Measurements from ENCODE around the gene FBXL7. TPM values are rescaled to one million over a fixed set of nuclear protein-coding genes. Genes with fewer than 3 reads are reported as not detected.
A peak's percentile ranks its signal among the peaks of the same experiment; 100 is the strongest.

The FBXL7 gene
- total RNA-seq, 1 donor from 2014 or later, result 70.7 TPM

DNA sequence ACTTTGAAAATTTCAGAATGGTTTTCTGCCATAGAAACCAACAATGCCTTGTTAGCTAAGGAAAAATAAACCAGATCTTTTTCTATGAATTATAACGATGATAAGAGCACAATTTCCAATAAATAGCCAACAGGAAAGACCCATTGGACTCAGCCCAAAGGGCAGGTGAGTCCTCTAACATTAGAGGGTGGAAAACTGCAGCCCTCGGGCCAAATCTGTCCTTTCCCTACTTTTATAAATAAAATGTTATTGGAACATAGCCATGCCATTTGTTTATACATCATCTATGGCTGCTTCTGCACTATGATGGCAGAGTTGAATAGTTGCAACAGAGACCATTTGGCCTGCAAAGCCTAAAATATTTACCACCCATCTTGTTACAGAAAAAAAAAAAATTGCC, 296.1 kb downstream of the FBXL7 start:
- H3K4me3 Mint-ChIP-seq, result no peak overlapping the region
- H3K9me3 Mint-ChIP-seq, result no peaks in the 10 kb centered on the region
- no peaks in the 10 kb centered on the region for H3K27me3 Mint-ChIP-seq (ENCODE audit: low read depth)
- TF ChIP-seq, protein P1, sequence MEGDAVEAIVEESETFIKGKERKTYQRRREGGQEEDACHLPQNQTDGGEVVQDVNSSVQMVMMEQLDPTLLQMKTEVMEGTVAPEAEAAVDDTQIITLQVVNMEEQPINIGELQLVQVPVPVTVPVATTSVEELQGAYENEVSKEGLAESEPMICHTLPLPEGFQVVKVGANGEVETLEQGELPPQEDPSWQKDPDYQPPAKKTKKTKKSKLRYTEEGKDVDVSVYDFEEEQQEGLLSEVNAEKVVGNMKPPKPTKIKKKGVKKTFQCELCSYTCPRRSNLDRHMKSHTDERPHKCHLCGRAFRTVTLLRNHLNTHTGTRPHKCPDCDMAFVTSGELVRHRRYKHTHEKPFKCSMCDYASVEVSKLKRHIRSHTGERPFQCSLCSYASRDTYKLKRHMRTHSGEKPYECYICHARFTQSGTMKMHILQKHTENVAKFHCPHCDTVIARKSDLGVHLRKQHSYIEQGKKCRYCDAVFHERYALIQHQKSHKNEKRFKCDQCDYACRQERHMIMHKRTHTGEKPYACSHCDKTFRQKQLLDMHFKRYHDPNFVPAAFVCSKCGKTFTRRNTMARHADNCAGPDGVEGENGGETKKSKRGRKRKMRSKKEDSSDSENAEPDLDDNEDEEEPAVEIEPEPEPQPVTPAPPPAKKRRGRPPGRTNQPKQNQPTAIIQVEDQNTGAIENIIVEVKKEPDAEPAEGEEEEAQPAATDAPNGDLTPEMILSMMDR (IDR thresholded peaks at IDR 0.05; ENCODE audit: unreplicated experiment), result no peak
- H3K4me1 Mint-ChIP-seq, result peaks cover 35% of the 10 kb centered on the region
- no peak for DNase-seq (ENCODE audit: low spot score in 2 of 2, unreplicated experiment in 2 of 2)
- H3K36me3 Mint-ChIP-seq, result peaks cover 2% of the 10 kb centered on the region
- H3K27ac Mint-ChIP-seq, result no peak overlapping the region

DNA sequence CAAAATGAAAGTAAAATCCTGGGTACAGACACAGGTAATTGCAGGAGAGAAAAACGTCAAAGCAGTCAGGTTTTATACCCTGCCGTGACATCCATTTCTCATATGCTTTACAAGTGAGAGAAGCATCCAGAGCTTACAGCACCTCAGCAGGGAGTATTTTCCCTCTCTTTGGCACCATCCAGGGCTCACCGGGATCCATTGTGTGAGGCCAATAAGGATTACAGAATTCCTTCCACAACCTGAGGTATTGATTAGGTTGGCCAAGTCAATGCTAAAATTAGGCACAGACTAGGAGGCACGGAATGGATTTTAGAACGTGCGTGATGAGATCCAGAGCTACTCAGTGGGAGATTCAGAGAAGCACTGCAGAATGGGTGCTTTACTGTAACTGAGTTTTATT, 296.6 kb downstream of the FBXL7 start:
- Mint-ChIP-seq H3K36me3 (peaks cover 2% of the 10 kb centered on the region), H3K9me3 (no peaks in the 10 kb centered on the region), H3K4me3 (no peak overlapping the region), H3K27me3 (ENCODE audit: low read depth) (no peaks in the 10 kb centered on the region), H3K4me1 (peaks cover 35% of the 10 kb centered on the region), H3K27ac (no peak overlapping the region)
- TF ChIP-seq, protein P1 (IDR thresholded peaks at IDR 0.05; ENCODE audit: unreplicated experiment), result no peak
- no peak for DNase-seq (ENCODE audit: low spot score in 2 of 2, unreplicated experiment in 2 of 2)

DNA sequence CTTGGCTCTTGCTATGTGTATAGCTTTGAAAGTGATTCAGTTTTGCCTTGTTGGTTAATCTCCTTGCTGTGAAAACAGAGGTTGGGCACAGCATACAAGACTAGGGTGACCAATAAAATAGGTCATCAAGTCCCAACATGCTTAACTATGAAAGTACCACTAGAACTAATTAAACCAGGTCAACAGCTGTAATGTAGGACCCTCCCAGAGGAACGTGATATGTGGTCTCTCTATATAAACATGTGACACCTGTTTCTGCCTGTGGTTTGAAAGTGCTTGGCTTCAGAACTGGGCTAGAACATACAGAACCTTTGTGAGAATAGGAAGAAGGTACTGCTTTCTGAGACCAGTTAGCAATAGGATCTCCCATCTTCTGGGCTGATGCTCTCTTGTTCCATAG, 297.1 kb downstream of the FBXL7 start:
- TF ChIP-seq, protein P1 (IDR thresholded peaks at IDR 0.05; ENCODE audit: unreplicated experiment), result no peak
- no peak overlapping the region for H3K4me3 Mint-ChIP-seq
- H3K36me3 Mint-ChIP-seq, result peaks cover 6% of the 10 kb centered on the region
- H3K9me3 Mint-ChIP-seq, result peaks cover 3% of the 10 kb centered on the region
- no peaks in the 10 kb centered on the region for H3K27me3 Mint-ChIP-seq (ENCODE audit: low read depth)
- peaks cover 35% of the 10 kb centered on the region for H3K4me1 Mint-ChIP-seq
- no peak for DNase-seq (ENCODE audit: low spot score in 2 of 2, unreplicated experiment in 2 of 2)
- no peak overlapping the region for H3K27ac Mint-ChIP-seq

DNA sequence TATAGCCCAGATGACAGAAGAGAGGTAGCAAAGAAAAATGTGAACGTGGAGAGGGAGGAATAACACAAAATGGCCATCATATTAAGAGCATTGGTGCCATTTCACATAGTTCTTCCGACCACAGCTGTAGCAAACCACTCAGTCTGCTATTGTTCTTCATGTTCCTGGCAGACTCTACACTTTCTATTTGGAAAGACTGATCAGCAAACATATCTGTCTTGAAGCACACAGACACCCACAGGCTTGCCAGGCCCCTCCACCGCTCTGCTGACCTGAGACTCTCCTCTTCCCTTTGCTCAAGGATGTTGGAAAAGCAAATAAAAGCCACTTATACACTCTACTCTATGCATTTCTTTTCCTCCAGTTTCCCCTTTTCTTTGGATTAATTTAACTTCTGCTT, 298.0 kb downstream of the FBXL7 start:
- TF ChIP-seq, protein P1 (IDR thresholded peaks at IDR 0.05; ENCODE audit: unreplicated experiment), result no peak
- Mint-ChIP-seq H3K27me3 (ENCODE audit: low read depth) (no peaks in the 10 kb centered on the region), H3K27ac (peak overlapping the region; percentile 17), H3K4me1 (peaks cover 33% of the 10 kb centered on the region), H3K9me3 (peaks cover 10% of the 10 kb centered on the region), H3K4me3 (no peak overlapping the region), H3K36me3 (peaks cover 9% of the 10 kb centered on the region)
- no peak for DNase-seq (ENCODE audit: low spot score in 2 of 2, unreplicated experiment in 2 of 2)

DNA sequence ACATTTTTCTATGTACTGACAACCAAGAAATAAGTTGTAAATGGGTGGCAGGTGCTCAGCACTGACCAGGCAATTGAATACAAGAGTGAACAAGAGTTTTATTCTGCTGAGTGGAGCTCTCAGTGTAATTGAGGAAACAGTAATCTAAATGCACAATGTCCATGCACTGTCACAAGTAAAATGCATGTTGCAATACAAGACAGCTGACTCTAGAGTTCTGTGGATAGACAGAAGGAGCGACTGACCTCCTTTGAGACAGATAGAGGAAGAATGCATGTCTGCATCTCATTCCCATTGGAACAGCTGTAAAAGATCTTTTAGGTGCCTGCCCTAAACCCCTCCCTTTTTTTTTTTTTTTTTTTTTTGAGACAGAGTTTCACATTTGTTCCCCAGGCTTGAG, 299.0 kb downstream of the FBXL7 start:
- H3K4me1 Mint-ChIP-seq, result peaks cover 24% of the 10 kb centered on the region
- TF ChIP-seq, protein P1 (IDR thresholded peaks at IDR 0.05; ENCODE audit: unreplicated experiment), result no peak
- DNase-seq (ENCODE audit: low spot score in 2 of 2, unreplicated experiment in 2 of 2), result no peak
- H3K4me3 Mint-ChIP-seq, result no peak overlapping the region
- no peak overlapping the region for H3K27ac Mint-ChIP-seq
- no peaks in the 10 kb centered on the region for H3K27me3 Mint-ChIP-seq (ENCODE audit: low read depth)
- peaks cover 20% of the 10 kb centered on the region for H3K9me3 Mint-ChIP-seq
- H3K36me3 Mint-ChIP-seq, result peaks cover 19% of the 10 kb centered on the region

DNA sequence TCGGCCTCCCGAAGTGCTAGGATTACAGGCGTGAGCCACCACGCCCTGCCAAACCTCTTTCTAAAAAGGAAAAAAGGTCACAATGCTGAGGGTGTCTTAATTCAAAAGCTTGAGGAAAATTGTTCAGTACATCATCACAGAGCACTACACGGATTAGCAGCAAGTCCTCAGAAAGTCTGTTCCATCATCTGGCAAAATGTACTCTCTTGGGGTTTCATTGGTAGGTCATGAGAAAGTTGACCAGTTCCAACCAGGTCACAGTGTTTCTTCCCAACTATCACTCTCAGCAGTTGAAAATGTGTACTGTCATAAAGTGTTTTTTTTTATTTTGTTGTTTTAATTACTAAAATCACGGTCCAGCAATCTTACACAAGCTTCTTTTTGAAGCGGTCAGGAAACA, 299.6 kb downstream of the FBXL7 start:
- H3K9me3 Mint-ChIP-seq, result peaks cover 21% of the 10 kb centered on the region
- TF ChIP-seq, protein P1 (IDR thresholded peaks at IDR 0.05; ENCODE audit: unreplicated experiment), result no peak
- peaks cover 22% of the 10 kb centered on the region for H3K36me3 Mint-ChIP-seq
- no peak for DNase-seq (ENCODE audit: low spot score in 2 of 2, unreplicated experiment in 2 of 2)
- H3K27ac Mint-ChIP-seq, result no peak overlapping the region
- no peaks in the 10 kb centered on the region for H3K27me3 Mint-ChIP-seq (ENCODE audit: low read depth)
- peaks cover 18% of the 10 kb centered on the region for H3K4me1 Mint-ChIP-seq
- H3K4me3 Mint-ChIP-seq, result no peak overlapping the region

All from mesothelial cell of epicardium (in vitro differentiated cells).